Small intestine (tissue), 7 donors: ENCODE data around the gene ASRGL1. TPM values are rescaled to one million over a fixed set of nuclear protein-coding genes. Genes with fewer than 3 reads are reported as not detected.
"Not testable (repeated sequence)": the region's sequence is repeated elsewhere in the genome, so short reads cannot be mapped to it uniquely, and the experiment has no call there.

ENCODE experiments used
- DNase-seq, 2 donors: peaks; one replicate each; pipeline versions ENCODE4 v3.0.0 to v3.0.0-alpha.2; 2013
- FAIRE-seq: peaks from 2 replicates; lab custom pipeline; 2012; peaks lifted over from hg19 to GRCh38; lab: Jason Lieb, UNC
- H3K27ac ChIP-seq, 3 donors: one replicate each; pipeline ENCODE4 v1.5.1; 2013; ENCODE audit warnings: low read length in 2 of 3, mild to moderate bottlenecking in 2 of 3, control low read depth in 1 of 3, inconsistent platforms in 1 of 3, low read depth in 1 of 3, moderate library complexity in 1 of 3
- H3K27me3 ChIP-seq, 3 donors: one replicate each; pipeline ENCODE4 v1.6.1; 2013; ENCODE audit warnings: low read length in 3 of 3, inconsistent platforms in 1 of 3; ENCODE audit not compliant: control insufficient read depth in 3 of 3, insufficient read depth in 3 of 3
- H3K36me3 ChIP-seq, 3 donors: one replicate each; pipeline ENCODE4 v1.6.1; 2013; ENCODE audit warnings: low read length in 3 of 3, inconsistent platforms in 1 of 3, low read depth in 1 of 3, mild to moderate bottlenecking in 1 of 3, moderate library complexity in 1 of 3; ENCODE audit not compliant: control insufficient read depth in 3 of 3, insufficient read depth in 2 of 3
- H3K4me1 ChIP-seq, 3 donors: one replicate each; pipeline ENCODE4 v1.6.1; 2013; ENCODE audit warnings: low read length in 2 of 3, inconsistent platforms in 1 of 3, low read depth in 1 of 3, mild to moderate bottlenecking in 1 of 3, moderate library complexity in 1 of 3; ENCODE audit not compliant: control insufficient read depth in 3 of 3, insufficient read depth in 2 of 3
- H3K4me3 ChIP-seq, 3 donors: one replicate each; pipeline ENCODE4 v1.5.1; 2013; ENCODE audit warnings: low read length in 3 of 3, control low read depth in 1 of 3, inconsistent platforms in 1 of 3, low read depth in 1 of 3, mild to moderate bottlenecking in 1 of 3, moderate library complexity in 1 of 3
- H3K9me3 ChIP-seq, 2 donors: one replicate each; pipeline ENCODE4 v1.6.1; 2013; ENCODE audit warnings: low read depth in 1 of 2, low read length in 1 of 2; ENCODE audit not compliant: control insufficient read depth in 2 of 2, insufficient read depth in 1 of 2
- WGBS, 3 donors: extraction: QIAGEN DNeasy Blood & Tissue Kit; methylation state at CpG; one replicate each; pipeline ENCODE4 v1.1.7; 2013; 5-methylcytosine and 5-hydroxymethylcytosine counted together
- polyA plus RNA-seq, 4 donors: library from polyadenylated mRNA; stranded (reverse) in 3 of 4; unstranded in 1 of 4; fragments of 200-250 nt in 3 of 4; fragments of 120-200 nt in 1 of 4; gene quantifications; one replicate each; pipeline versions ENCODE4 v1.2.1 to v1.2.3, GENCODE V29; 2013
- donor health status: healthy with polysubstance abuse.
- donor health status: control.
- donor health status: control.
- donor health status: Bipolar disorder and iron deficiency.
- donor health status: healthy.

The ASRGL1 gene
- polyA plus RNA-seq, 4 donors, result 3.6 to 19.4 (median 5.5) TPM

DNA sequence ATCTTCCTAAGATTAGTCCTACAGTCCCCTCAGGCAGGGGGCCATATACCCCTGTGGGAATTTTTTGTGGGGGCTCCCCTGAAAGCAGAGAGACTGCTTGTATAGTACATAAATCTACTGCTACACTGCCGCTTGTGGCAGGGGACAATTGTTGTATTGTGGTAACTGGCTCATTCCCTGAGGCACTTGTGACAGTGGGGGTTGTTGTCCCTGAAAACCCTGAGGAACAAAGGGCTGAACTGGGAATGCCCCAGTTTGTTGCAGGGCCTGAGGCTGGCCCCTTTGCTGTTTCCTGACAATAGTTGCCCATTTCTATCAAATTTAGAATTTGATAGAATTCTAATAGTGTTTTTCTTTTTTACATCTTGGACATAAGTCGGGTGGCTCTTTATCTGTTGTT, 42.3 kb downstream of the ASRGL1 start:
- H3K36me3 ChIP-seq, DNase-seq, H3K27ac ChIP-seq, FAIRE-seq, H3K4me3 ChIP-seq, H3K27me3 ChIP-seq, H3K9me3 ChIP-seq: not testable (repeated sequence)
- WGBS, 3 donors, result 38 to 50% (median 44%) methylated on average over 2 of the region's 2 CpGs
- peaks cover 0 to 10% (median 0%) of the 10 kb centered on the region in 3 donors for H3K4me1 ChIP-seq

DNA sequence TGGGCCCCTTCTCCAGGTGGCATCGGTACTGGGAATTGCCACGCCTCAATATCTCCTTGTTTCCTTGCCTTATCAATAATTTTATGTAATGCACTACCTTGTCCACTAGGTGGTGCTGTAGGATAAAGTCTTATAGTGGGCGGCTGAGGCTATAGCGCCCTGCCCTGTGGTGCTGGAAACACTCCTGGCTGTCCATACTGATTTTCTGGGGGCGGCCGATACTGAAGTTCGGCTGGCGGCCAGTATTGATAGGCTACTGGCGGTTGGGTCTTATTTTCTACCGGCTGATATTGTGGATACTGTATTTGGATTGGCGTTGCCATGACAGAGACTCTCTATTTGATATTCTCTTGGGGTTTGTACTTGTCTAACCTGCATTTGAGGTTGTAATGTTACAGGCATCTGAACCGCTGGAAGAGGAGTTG, 43.6 kb downstream of the ASRGL1 start:
- WGBS, 3 donors, result 3% methylated on average over 12 of the region's 12 CpGs
- H3K4me3 ChIP-seq, H3K27ac ChIP-seq, H3K9me3 ChIP-seq, H3K36me3 ChIP-seq, FAIRE-seq, H3K27me3 ChIP-seq: not testable (repeated sequence)
- DNase-seq, result peak; percentile 85 to 86
- H3K4me1 ChIP-seq, result peaks cover 0 to 10% (median 0%) of the 10 kb centered on the region in 3 donors

DNA sequence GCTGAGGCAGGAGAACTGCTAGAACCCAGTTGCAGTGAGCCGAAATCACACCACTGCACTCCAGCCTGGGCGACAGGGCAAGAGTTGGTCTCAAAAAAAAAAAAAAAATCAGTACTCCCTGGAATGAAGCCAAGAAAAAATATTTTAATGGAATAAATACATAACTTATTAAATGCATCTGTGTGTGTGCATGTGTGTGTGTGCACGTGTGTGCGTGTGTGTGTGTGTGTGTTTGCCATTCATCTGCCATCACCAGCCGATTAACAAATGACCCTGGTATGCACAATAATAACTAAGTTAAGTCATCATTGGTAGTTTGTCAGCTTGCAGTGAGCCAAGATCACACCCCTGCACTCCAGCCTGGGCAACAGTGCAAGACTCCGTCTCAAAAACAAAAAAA, 46.6 kb downstream of the ASRGL1 start:
- Histone ChIP-seq H3K27me3 (no peaks in the 10 kb centered on the region), H3K4me3 (no peak overlapping the region), H3K36me3 (no peaks in the 10 kb centered on the region), H3K9me3 (no peaks in the 10 kb centered on the region), H3K4me1 (peaks cover 0 to 10% (median 0%) of the 10 kb centered on the region in 3 donors), H3K27ac (no peak overlapping the region)
- FAIRE-seq (no peak), DNase-seq (no peak)
- WGBS, 3 donors, result 58 to 61% (median 59%) methylated on average over 6 of the region's 6 CpGs

DNA sequence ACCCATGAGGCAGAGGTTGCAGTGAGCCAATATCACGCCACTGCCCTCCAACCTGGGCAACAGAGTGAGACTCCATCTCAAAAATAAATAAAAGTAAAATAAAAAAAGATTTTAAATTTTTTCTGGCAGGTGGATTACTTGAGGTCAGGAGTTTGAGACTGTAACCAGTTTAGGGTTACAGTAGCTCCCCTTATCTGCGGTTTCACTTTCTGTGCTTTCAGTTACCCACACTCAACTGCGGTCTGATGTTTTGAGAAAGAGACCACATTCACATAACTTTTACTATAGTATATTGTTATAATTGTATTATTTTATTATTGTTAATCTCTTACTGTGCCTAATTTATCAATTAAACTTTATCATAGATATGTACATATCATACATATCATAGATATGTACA, 48.8 kb downstream of the ASRGL1 start:
- peak in 1 of 2 donors; percentile 51 for DNase-seq
- 36 to 59% (median 52%) methylated on average over 3 of the region's 3 CpGs for WGBS, 3 donors
- not testable (repeated sequence) for FAIRE-seq

DNA sequence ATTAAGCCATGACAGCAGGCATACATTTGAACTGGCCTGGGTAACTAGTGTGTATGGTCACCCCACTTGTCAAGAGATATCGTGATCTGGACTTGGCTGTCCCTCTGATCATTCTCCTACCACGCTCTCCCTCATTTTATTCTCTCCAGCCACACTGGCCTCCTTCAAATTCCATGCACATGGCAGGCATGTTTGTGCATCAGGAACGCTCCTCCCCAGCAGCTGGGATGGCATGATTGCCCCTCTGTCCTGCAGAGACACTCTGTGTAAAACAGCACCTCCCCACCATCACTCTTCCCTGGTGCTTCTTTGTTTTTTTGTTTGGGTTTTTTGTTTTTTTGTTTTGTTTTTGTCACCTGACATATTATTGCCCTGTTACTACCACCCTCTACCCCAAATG, 50.1 kb downstream of the ASRGL1 start:
- WGBS, 3 donors, result 88 to 95% (median 94%) methylated on average over 3 of the region's 3 CpGs
- DNase-seq (no peak), FAIRE-seq (no peak)
- Histone ChIP-seq H3K27ac (no peak overlapping the region), H3K4me3 (no peak overlapping the region), H3K27me3 (no peaks in the 10 kb centered on the region), H3K4me1 (peaks cover 0 to 3% (median 0%) of the 10 kb centered on the region in 3 donors), H3K9me3 (no peaks in the 10 kb centered on the region), H3K36me3 (peaks cover 0 to 2% (median 0%) of the 10 kb centered on the region in 3 donors)

More for the DNA sequence above, 48.8 kb downstream of the ASRGL1 start:
- not testable (repeated sequence) for H3K36me3 ChIP-seq, H3K27me3 ChIP-seq, H3K27ac ChIP-seq, H3K4me3 ChIP-seq, H3K9me3 ChIP-seq
- peaks cover 0 to 10% (median 0%) of the 10 kb centered on the region in 3 donors for H3K4me1 ChIP-seq

DNA sequence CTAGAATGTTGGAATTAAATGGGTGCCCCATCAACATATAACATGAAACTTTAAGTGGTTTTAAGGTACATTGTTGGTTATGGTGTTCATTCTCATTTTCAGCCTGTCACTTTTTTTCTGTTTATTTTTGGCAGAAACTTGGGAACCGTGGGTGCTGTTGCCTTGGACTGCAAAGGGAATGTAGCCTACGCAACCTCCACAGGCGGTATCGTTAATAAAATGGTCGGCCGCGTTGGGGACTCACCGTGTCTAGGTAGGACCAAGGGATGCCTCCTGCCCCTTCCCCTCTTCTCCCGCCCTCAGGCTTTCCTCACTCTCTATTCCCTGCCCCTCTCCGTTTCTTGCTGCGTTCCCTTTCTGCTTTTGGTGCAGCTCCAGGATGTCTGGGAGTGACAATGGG, 51.8 kb downstream of the ASRGL1 start:
- Histone ChIP-seq H3K27ac (no peak overlapping the region), H3K36me3 (peaks cover 0 to 2% (median 0%) of the 10 kb centered on the region in 3 donors), H3K4me1 (peaks cover 0 to 7% (median 0%) of the 10 kb centered on the region in 3 donors), H3K4me3 (no peak overlapping the region), H3K27me3 (no peaks in the 10 kb centered on the region), H3K9me3 (no peaks in the 10 kb centered on the region)
- no peak for FAIRE-seq
- no peak for DNase-seq
- 85 to 91% (median 89%) methylated on average over 11 of the region's 11 CpGs for WGBS, 3 donors

GRCh38 chr11:62390237-62390636, 53.0 kb downstream of the ASRGL1 start:
- Histone ChIP-seq H3K4me1 (peaks cover 0 to 11% (median 0%) of the 10 kb centered on the region in 3 donors), H3K9me3 (no peaks in the 10 kb centered on the region), H3K27ac (no peak overlapping the region), H3K4me3 (no peak overlapping the region), H3K27me3 (no peaks in the 10 kb centered on the region), H3K36me3 (peaks cover 0 to 3% (median 0%) of the 10 kb centered on the region in 3 donors)
- 69 to 77% (median 74%) methylated on average over 5 of the region's 5 CpGs for WGBS, 3 donors
- no peak for FAIRE-seq
- DNase-seq, result no peak

DNA sequence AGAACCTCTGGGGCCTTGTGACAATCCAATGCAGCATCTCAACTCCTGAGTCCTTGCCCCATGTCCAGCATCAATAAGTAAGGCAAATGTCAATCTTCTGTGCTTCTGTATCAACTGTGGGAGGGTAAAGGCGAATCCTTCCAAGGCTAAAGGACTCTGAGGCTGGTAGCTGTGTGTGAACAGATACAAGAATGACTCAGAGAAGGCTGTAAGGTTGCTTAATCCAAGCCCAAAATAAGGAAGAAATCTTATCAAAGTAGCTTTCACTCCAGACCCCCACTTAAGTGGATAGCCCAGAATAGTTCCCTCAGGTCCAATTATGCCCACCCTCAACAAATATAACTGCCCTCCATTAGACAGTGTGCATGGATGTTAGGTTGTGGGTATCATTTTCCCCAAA, 53.5 kb downstream of the ASRGL1 start:
- Histone ChIP-seq H3K9me3 (no peaks in the 10 kb centered on the region), H3K27ac (no peak overlapping the region), H3K4me1 (peaks cover 0 to 14% (median 0%) of the 10 kb centered on the region in 3 donors), H3K36me3 (peaks cover 0 to 4% (median 0%) of the 10 kb centered on the region in 3 donors), H3K27me3 (no peaks in the 10 kb centered on the region), H3K4me3 (no peak overlapping the region)
- DNase-seq, result no peak
- no peak for FAIRE-seq
- WGBS, 3 donors, result 66 to 88% (median 81%) methylated on average over 1 of the region's 1 CpG
